Fibroblast of pulmonary artery (primary cell): ENCODE data around the gene CNN2.

Experiments
- DNase-seq: peaks from one replicate; pipeline ENCODE4 v3.0.0-alpha.2; 2010; ENCODE audit warnings: low read depth
- H3K4me3 ChIP-seq: replicated peaks from 2 replicates; pipeline ENCODE4 v1.5.1; 2011; ENCODE audit warnings: low read depth, mild to moderate bottlenecking, control low read depth, low read length, moderate library complexity
- TF ChIP-seq, protein P1 (sequence below): IDR thresholded peaks from 2 replicates; pipeline ENCODE4 v1.5.1; 2011; ENCODE audit warnings: mild to moderate bottlenecking, control low read depth, low read length, inconsistent platforms; ENCODE audit errors: missing control alignments

CNN2 gene

DNA sequence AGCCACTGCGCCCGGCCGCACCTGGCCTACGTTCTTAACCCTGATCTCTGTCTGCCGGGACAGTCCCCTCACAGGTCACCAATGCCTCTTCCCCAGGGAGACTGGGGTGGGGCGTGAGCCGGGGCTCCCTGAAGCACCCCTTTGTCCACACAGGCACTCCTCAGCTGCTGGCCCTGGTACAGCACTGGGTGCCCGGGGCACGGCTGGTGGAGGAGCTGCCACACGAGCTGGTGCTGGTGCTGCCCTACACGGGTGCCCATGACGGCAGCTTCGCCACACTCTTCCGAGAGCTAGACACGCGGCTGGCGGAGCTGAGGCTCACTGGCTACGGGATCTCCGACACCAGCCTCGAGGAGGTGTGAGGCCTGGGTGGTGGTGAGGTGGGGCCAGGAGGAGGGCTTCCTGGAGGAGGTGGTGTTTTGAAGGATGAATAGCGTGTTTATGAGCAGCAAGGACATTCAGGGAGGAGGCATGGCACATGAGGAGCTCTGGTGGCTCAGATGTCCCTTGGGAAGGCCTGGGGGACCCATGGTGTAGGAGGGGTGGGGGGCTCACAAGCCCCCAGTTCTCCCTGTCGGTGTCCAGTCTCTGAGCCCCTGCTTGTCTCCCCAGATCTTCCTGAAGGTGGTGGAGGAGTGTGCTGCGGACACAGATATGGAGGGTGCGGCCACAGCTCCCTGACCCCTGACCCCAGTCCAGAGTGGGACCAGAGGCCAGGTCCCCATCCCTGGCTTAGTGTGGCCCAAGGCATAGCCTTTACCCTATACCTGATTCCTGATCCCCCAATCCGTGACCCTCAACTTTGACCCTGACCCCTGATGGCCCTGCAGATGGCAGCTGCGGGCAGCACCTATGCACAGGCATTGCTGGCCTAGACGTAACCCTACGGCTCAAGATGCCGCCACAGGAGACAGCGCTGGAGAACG is 27.0 kb downstream of the CNN2 start:
- no peak for DNase-seq
- no peak overlapping the region for H3K4me3 ChIP-seq
- TF ChIP-seq, protein P1, sequence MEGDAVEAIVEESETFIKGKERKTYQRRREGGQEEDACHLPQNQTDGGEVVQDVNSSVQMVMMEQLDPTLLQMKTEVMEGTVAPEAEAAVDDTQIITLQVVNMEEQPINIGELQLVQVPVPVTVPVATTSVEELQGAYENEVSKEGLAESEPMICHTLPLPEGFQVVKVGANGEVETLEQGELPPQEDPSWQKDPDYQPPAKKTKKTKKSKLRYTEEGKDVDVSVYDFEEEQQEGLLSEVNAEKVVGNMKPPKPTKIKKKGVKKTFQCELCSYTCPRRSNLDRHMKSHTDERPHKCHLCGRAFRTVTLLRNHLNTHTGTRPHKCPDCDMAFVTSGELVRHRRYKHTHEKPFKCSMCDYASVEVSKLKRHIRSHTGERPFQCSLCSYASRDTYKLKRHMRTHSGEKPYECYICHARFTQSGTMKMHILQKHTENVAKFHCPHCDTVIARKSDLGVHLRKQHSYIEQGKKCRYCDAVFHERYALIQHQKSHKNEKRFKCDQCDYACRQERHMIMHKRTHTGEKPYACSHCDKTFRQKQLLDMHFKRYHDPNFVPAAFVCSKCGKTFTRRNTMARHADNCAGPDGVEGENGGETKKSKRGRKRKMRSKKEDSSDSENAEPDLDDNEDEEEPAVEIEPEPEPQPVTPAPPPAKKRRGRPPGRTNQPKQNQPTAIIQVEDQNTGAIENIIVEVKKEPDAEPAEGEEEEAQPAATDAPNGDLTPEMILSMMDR: no peak

DNA sequence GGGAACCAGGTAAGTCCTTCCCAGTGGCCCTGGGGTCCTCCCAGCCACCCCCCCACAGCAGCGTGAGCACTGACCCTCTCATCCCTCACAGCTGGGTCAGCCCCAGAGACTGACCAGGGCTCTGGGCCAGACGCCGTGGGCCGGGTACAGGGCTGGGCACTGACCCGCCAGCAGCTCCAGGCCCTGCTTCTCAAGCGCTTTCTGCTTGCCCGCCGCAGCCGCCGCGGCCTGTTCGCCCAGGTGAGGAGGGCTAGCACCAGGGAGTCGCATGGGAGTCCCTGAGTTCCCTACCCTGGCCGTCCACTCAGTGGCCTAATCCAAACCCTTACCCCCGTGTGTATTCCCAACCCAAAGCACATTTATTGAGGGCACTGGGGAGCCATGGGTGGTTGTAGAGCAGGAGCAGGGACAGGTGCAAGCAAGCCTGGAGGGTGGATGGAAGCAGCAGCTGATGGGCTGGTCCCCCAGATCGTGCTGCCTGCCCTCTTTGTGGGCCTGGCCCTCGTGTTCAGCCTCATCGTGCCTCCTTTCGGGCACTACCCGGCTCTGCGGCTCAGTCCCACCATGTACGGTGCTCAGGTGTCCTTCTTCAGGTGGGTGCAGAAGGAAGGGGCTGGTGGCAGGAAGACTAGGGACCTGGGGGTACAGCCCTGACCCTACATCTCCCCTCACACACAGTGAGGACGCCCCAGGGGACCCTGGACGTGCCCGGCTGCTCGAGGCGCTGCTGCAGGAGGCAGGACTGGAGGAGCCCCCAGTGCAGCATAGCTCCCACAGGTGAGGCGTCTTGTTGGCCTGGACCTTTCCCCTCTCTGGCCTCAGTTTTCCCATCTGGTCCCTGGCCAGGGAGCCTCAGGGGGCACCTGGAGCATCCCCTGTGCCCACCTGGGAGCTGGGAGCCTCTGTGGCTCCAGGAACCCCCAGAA is 28.0 kb downstream of the CNN2 start:
- no peak for DNase-seq
- TF ChIP-seq, protein P1: no peak
- no peak overlapping the region for H3K4me3 ChIP-seq

DNA sequence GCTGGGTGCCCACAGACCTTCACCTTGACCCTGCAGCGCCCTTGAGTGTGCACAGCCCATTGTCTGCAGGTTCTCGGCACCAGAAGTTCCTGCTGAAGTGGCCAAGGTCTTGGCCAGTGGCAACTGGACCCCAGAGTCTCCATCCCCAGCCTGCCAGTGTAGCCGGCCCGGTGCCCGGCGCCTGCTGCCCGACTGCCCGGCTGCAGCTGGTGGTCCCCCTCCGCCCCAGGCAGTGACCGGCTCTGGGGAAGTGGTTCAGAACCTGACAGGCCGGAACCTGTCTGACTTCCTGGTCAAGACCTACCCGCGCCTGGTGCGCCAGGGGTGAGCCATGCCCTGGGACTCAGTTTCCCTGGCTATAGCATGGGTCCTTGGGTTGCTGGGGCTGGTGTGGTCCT is 28.6 kb downstream of the CNN2 start:
- TF ChIP-seq, protein P1: no peak
- H3K4me3 ChIP-seq: no peak overlapping the region
- DNase-seq: no peak

DNA sequence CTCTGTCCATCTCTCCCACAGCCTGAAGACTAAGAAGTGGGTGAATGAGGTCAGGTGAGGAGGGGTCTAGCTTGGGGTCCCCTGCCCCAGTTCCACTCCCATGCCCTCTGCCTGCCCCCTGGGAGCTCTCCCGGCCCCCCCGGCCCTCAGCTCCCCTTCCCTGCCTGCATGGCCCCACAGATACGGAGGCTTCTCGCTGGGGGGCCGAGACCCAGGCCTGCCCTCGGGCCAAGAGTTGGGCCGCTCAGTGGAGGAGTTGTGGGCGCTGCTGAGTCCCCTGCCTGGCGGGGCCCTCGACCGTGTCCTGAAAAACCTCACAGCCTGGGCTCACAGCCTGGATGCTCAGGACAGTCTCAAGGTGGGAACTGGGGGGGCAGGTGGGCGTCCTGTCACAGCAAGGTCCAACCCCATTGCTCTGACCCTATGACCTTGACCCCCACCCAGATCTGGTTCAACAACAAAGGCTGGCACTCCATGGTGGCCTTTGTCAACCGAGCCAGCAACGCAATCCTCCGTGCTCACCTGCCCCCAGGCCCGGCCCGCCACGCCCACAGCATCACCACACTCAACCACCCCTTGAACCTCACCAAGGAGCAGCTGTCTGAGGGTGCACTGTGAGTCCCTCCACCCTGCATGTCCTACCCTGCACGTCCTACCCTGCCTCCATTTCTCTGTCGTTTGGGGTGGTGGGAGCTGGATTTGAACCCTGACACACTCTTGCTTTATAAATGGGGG is 29.6 kb downstream of the CNN2 start:
- no peak overlapping the region for H3K4me3 ChIP-seq
- no peak for DNase-seq
- TF ChIP-seq, protein P1: no peak

DNA sequence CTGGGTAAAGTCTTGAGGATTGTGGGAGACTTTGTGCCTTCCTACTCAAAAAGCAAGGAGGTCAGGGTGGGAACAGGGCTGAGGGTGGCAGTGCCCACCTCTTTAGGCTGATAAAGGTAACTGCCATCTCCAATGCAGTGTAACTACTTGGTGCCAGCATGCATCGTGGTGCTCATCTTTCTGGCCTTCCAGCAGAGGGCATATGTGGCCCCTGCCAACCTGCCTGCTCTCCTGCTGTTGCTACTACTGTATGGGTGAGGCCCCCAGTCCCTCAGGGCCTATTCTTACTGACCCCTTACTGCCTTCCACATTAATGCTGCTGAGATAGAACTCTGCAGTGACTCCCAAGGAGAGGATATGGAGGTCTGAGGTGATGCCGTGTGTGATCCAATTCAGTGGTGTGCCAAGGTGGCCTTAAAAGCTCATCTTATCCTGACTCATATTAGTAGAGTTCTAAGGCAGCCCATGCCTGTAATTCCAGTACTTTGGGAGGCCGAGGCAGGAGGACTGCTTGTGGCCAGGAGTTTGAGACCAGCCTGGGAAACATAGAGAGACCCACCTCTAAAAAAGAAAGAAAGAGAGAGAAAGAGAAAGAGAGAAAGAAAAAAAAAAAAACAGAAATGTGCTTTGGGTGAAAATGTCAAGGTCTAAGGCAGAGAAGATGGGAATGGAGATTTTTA is 30.9 kb downstream of the CNN2 start:
- DNase-seq: peak; percentile 74
- TF ChIP-seq, protein P1: no peak
- no peak overlapping the region for H3K4me3 ChIP-seq

DNA sequence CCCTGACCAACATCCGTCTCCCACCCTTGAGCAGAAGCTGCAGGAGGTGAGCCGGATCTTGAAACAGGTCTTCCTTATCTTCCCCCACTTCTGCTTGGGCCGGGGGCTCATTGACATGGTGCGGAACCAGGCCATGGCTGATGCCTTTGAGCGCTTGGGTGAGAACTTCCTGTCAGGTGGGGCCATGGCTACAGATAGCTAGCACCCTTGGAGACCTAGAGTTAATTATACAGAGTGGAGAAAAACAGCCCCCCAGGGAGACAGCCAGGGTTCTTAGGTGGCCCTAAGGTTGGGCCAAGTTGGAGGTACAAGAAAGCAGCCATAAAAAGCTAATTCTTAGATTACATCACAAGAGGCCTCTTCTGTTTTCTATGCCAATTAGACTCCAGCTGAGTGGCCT is 31.7 kb downstream of the CNN2 start:
- H3K4me3 ChIP-seq: no peak overlapping the region
- no peak for DNase-seq
- TF ChIP-seq, protein P1: no peak
